ENCODE measurements around the gene CENPA. TPM values are rescaled to one million over a fixed set of nuclear protein-coding genes. Genes with fewer than 3 reads are reported as not detected.
"Not testable (repeated sequence)": the region's sequence is repeated elsewhere in the genome, so short reads cannot be mapped to it uniquely, and the experiment has no call there.

The CENPA gene
- polyA plus RNA-seq, 1 experiment: 9.3 TPM

- Histone ChIP-seq H3K27ac (ENCODE audit: low read depth, low read length) (no peak overlapping the region), H3K9me3 (ENCODE audit: control insufficient read depth, insufficient read depth, low read length) (peaks cover 7% of the 10 kb centered on the region; the same call in 1 of the 2 replicates), H3K27me3 (ENCODE audit: control insufficient read depth, insufficient read depth, low read length) (peaks cover 7% of the 10 kb centered on the region), H3K4me3 (ENCODE audit: low read depth, low read length) (no peak overlapping the region)
- ChIA-PET CTCF (no interaction called here), POLR2A (no interaction called here)
- DNase-seq (ENCODE audit: low read depth, low spot score): no peak
- TF ChIP-seq CTCF (IDR thresholded peaks at IDR 0.05; ENCODE audit: low read depth, low read length): no peak
Measured at GRCh38 chr2:26809876-26810577, 24.2 kb downstream of the CENPA start.

- H3K27ac ChIP-seq (ENCODE audit: low read depth, low read length): no peak overlapping the region
- TF ChIP-seq CTCF (IDR thresholded peaks at IDR 0.05; ENCODE audit: low read depth, low read length): no peak
- H3K27me3 ChIP-seq (ENCODE audit: control insufficient read depth, insufficient read depth, low read length): peaks cover 7% of the 10 kb centered on the region
- CTCF ChIA-PET: no interaction called here
- no peak overlapping the region for H3K4me3 ChIP-seq (ENCODE audit: low read depth, low read length)
- H3K9me3 ChIP-seq (ENCODE audit: control insufficient read depth, insufficient read depth, low read length): peaks cover 7% of the 10 kb centered on the region; the same call in 1 of the 2 replicates
- DNase-seq (ENCODE audit: low read depth, low spot score): no peak
- POLR2A ChIA-PET: no interaction called here
Measured at GRCh38 chr2:26811261-26811660, 25.4 kb downstream of the CENPA start.

- no peak overlapping the region for H3K27ac ChIP-seq (ENCODE audit: low read depth, low read length)
- peaks cover 10% of the 10 kb centered on the region for H3K27me3 ChIP-seq (ENCODE audit: control insufficient read depth, insufficient read depth, low read length)
- no peak for TF ChIP-seq CTCF (IDR thresholded peaks at IDR 0.05; ENCODE audit: low read depth, low read length)
- peaks cover 7% of the 10 kb centered on the region; the same call in 1 of the 2 replicates for H3K9me3 ChIP-seq (ENCODE audit: control insufficient read depth, insufficient read depth, low read length)
- POLR2A ChIA-PET: no interaction called here
- CTCF ChIA-PET: interaction anchor here (2.4 kb wide), 1 partner anchor 35 kb away, joined by 8 read pairs; no protein-coding TSS in a partner anchor
- no peak for DNase-seq (ENCODE audit: low read depth, low spot score)
- H3K4me3 ChIP-seq (ENCODE audit: low read depth, low read length): no peak overlapping the region
Measured at GRCh38 chr2:26811791-26812694, 26.2 kb downstream of the CENPA start.

- DNase-seq (ENCODE audit: low read depth, low spot score): no peak
- POLR2A ChIA-PET: no interaction called here
- Histone ChIP-seq H3K27ac (ENCODE audit: low read depth, low read length) (no peak overlapping the region), H3K4me3 (ENCODE audit: low read depth, low read length) (no peak overlapping the region), H3K27me3 (ENCODE audit: control insufficient read depth, insufficient read depth, low read length) (peaks cover 10% of the 10 kb centered on the region), H3K9me3 (ENCODE audit: control insufficient read depth, insufficient read depth, low read length) (peaks cover 7% of the 10 kb centered on the region; the same call in 1 of the 2 replicates)
- CTCF ChIA-PET: interaction anchor here (2.4 kb wide), 1 partner anchor 34 kb away, joined by 8 read pairs; no protein-coding TSS in a partner anchor
- TF ChIP-seq CTCF (IDR thresholded peaks at IDR 0.05; ENCODE audit: low read depth, low read length): no peak
Measured at GRCh38 chr2:26812731-26813130, 26.9 kb downstream of the CENPA start.

- CTCF ChIA-PET: interaction anchor here (2.4 kb wide), 1 partner anchor 32 kb away, joined by 8 read pairs; no protein-coding TSS in a partner anchor
- POLR2A ChIA-PET; H3K4me3 ChIP-seq (ENCODE audit: low read depth, low read length); H3K9me3 ChIP-seq (ENCODE audit: control insufficient read depth, insufficient read depth, low read length); H3K27ac ChIP-seq (ENCODE audit: low read depth, low read length); DNase-seq (ENCODE audit: low read depth, low spot score): not testable (repeated sequence)
- peaks cover 17% of the 10 kb centered on the region for H3K27me3 ChIP-seq (ENCODE audit: control insufficient read depth, insufficient read depth, low read length)
Measured at GRCh38 chr2:26814072-26814765, 28.4 kb downstream of the CENPA start.

All from AG04450 (cell line).